CD14-positive monocyte (primary cell): ENCODE results near the gene DIDO1. TPM values are rescaled to one million over a fixed set of nuclear protein-coding genes. Genes with fewer than 3 reads are reported as not detected.

Experiments
- DNase-seq, 3 donors: peaks; one replicate each; pipeline ENCODE4 v3.0.0-alpha.2; 2011 to 2022
- H2AFZ ChIP-seq: 2 replicates; pipeline ENCODE4 v1.6.0; 2012; ENCODE audit warnings: mild to moderate bottlenecking, low read depth, low read length, inconsistent platforms; ENCODE audit not compliant: insufficient read depth, poor library complexity, severe bottlenecking
- H3K27ac ChIP-seq, 2 donors: 1 replicate in 1 of 2; 2 replicates in 1 of 2; pipeline ENCODE4 v1.5.1; 2012 to 2013; ENCODE audit warnings: low read length in 2 of 2, control low read depth in 1 of 2, inconsistent platforms in 1 of 2, low read depth in 1 of 2, mild to moderate bottlenecking in 1 of 2
- H3K27me3 ChIP-seq, 2 donors: one replicate each; pipeline versions ENCODE4 v1.6.0 to v1.6.1; 2011 to 2013; ENCODE audit warnings: low read length in 2 of 2; ENCODE audit not compliant: control insufficient read depth in 2 of 2, insufficient read depth in 2 of 2
- H3K36me3 ChIP-seq, 2 donors: replicated peaks in 1 of 2; 1 replicate in 1 of 2; 2 replicates in 1 of 2; pipeline versions ENCODE4 v1.5.1 to v1.6.1; 2012 to 2013; ENCODE audit warnings: low read length in 2 of 2, control low read depth in 1 of 2, inconsistent platforms in 1 of 2, mild to moderate bottlenecking in 1 of 2; ENCODE audit not compliant: insufficient read depth in 2 of 2, control insufficient read depth in 1 of 2
- H3K4me1 ChIP-seq, 2 donors: 1 replicate in 1 of 2; 2 replicates in 1 of 2; pipeline versions ENCODE4 v1.5.1 to v1.6.1; 2012 to 2013; ENCODE audit warnings: low read length in 2 of 2, control low read depth in 1 of 2, inconsistent platforms in 1 of 2, mild to moderate bottlenecking in 1 of 2, moderate library complexity in 1 of 2; ENCODE audit not compliant: insufficient read depth in 2 of 2, control insufficient read depth in 1 of 2
- H3K4me2 ChIP-seq: replicated peaks from 2 replicates; pipeline ENCODE3; 2012; ENCODE audit warnings: low read length, moderate library complexity, mild to moderate bottlenecking; ENCODE audit not compliant: poor library complexity, severe bottlenecking; ENCODE audit errors: extremely low read depth
- H3K4me3 ChIP-seq, 3 experiments: fragments of 200-600 bp in 1 of 3; sonication (generic) in 1 of 3; replicated peaks in 1 of 3; 1 replicate in 2 of 3; 2 replicates in 1 of 3; pipeline ENCODE4 v1.5.1; 2011 to 2013; ENCODE audit warnings: low read length in 3 of 3, mild to moderate bottlenecking in 3 of 3, control low read depth in 2 of 3, low read depth in 2 of 3, inconsistent platforms in 1 of 3, moderate library complexity in 1 of 3
- H3K79me2 ChIP-seq: 2 replicates; pipeline ENCODE4 v1.6.0; 2012; ENCODE audit warnings: mild to moderate bottlenecking, control low read depth, inconsistent platforms, low read length, moderate library complexity; ENCODE audit not compliant: insufficient read depth
- H3K9ac ChIP-seq: 2 replicates; pipeline ENCODE4 v1.6.0; 2017; ENCODE audit warnings: low read length, mild to moderate bottlenecking; ENCODE audit not compliant: insufficient read depth, poor library complexity, severe bottlenecking
- H3K9me3 ChIP-seq, 2 donors: replicated peaks in 1 of 2; 1 replicate in 1 of 2; 2 replicates in 1 of 2; pipeline versions ENCODE4 v1.5.1 to v1.6.1; 2012 to 2013; ENCODE audit warnings: low read length in 2 of 2, control low read depth in 1 of 2; ENCODE audit not compliant: control insufficient read depth in 1 of 2, insufficient read depth in 1 of 2
- H4K20me1 ChIP-seq: 2 replicates; pipeline ENCODE4 v1.6.0; 2012; ENCODE audit warnings: mild to moderate bottlenecking, low read length, control low read depth, moderate library complexity; ENCODE audit not compliant: insufficient read depth
- H3K27ac Mint-ChIP-seq, 7 donors: one replicate each; pipeline ENCODE4 v1.8.0; 2020; ENCODE audit warnings: mild to moderate bottlenecking in 7 of 7, mixed read lengths in 7 of 7, moderate library complexity in 6 of 7, inconsistent platforms in 2 of 7
- H3K27me3 Mint-ChIP-seq, 3 donors: one replicate each; pipeline ENCODE4 v1.8.0; 2021 to 2022; ENCODE audit warnings: low read depth in 3 of 3, mild to moderate bottlenecking in 3 of 3, mixed read lengths in 3 of 3, moderate library complexity in 3 of 3, inconsistent platforms in 1 of 3
- H3K36me3 Mint-ChIP-seq, 2 donors: one replicate each; pipeline ENCODE4 v1.8.0; 2020; ENCODE audit warnings: mixed read lengths in 2 of 2, inconsistent platforms in 1 of 2, mild to moderate bottlenecking in 1 of 2
- H3K4me1 Mint-ChIP-seq: one replicate; pipeline ENCODE4 v1.8.0; 2020; ENCODE audit warnings: mild to moderate bottlenecking, mixed read lengths
- H3K4me3 Mint-ChIP-seq, 2 donors: one replicate each; pipeline ENCODE4 v1.8.0; 2020; ENCODE audit warnings: mild to moderate bottlenecking in 2 of 2, mixed read lengths in 2 of 2, moderate library complexity in 1 of 2
- H3K9me3 Mint-ChIP-seq, 7 donors: one replicate each; pipeline ENCODE4 v1.8.0; 2020 to 2022; ENCODE audit warnings: mixed read lengths in 7 of 7, mild to moderate bottlenecking in 6 of 7, moderate library complexity in 6 of 7, inconsistent platforms in 2 of 7
- WGBS: methylation state at CpG from one replicate; pipeline ENCODE4 v1.1.5; 2013; ENCODE audit warnings: missing lambda C conversion rate; ENCODE audit not compliant: insufficient coverage; 5-methylcytosine and 5-hydroxymethylcytosine counted together
- intact Hi-C, 2 donors: fragments of 100-400 bp; cut with micrococcal nuclease; formaldehyde crosslinking; loops; one replicate each; pipeline versions ENCODE4 v1.15.0 to v1.15.1; 2023
- polyA plus RNA-seq, 3 donors: library from polyadenylated mRNA; depleted of rRNA in 1 of 3; unstranded in 2 of 3; stranded (reverse) in 1 of 3; fragments of 300-500 nt in 2 of 3; fragments of >200 nt in 1 of 3; fragmentation: Illumina TruSeq in 2 of 3; gene quantifications; 1 replicate in 2 of 3; 2 replicates in 1 of 3; pipeline ENCODE4 v1.2.3, GENCODE V29; 2012 to 2021
- TF ChIP-seq, protein P1 (sequence below): fragments of 200-600 bp; IDR thresholded peaks from one replicate; pipeline ENCODE4 v1.8.0; 2022; ENCODE audit warnings: antibody characterized with exemption, mild to moderate bottlenecking

DIDO1 gene
- polyA plus RNA-seq, 3 donors, result 8.5 to 23.8 (median 12.9) TPM

- TF ChIP-seq, protein P1, sequence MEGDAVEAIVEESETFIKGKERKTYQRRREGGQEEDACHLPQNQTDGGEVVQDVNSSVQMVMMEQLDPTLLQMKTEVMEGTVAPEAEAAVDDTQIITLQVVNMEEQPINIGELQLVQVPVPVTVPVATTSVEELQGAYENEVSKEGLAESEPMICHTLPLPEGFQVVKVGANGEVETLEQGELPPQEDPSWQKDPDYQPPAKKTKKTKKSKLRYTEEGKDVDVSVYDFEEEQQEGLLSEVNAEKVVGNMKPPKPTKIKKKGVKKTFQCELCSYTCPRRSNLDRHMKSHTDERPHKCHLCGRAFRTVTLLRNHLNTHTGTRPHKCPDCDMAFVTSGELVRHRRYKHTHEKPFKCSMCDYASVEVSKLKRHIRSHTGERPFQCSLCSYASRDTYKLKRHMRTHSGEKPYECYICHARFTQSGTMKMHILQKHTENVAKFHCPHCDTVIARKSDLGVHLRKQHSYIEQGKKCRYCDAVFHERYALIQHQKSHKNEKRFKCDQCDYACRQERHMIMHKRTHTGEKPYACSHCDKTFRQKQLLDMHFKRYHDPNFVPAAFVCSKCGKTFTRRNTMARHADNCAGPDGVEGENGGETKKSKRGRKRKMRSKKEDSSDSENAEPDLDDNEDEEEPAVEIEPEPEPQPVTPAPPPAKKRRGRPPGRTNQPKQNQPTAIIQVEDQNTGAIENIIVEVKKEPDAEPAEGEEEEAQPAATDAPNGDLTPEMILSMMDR, result no peak
- Mint-ChIP-seq H3K27me3 (peaks cover 0 to 9% (median 6%) of the 10 kb centered on the region in 3 donors), H3K4me1 (peaks cover 2% of the 10 kb centered on the region), H3K4me3 (no peak overlapping the region), H3K27ac (peak overlapping the region in 2 of 7 donors; percentile 20 to 68), H3K36me3 (peaks cover 25 to 48% of the 10 kb centered on the region in 2 donors), H3K9me3 (peaks cover 0 to 2% (median 0%) of the 10 kb centered on the region in 7 donors)
- H3K27ac ChIP-seq, result no peak overlapping the region
- H3K4me3 ChIP-seq, result no peak overlapping the region
- H2AFZ ChIP-seq, result no peak overlapping the region
- no peak overlapping the region for H3K9ac ChIP-seq
- no peaks in the 10 kb centered on the region for H3K9me3 ChIP-seq
- WGBS, result 95% methylated on average over 45 of the region's 46 CpGs
- H3K4me2 ChIP-seq, result no peak overlapping the region
- no peaks in the 10 kb centered on the region for H3K4me1 ChIP-seq
- H4K20me1 ChIP-seq, result peaks cover 21% of the 10 kb centered on the region
- H3K79me2 ChIP-seq, result no peaks in the 10 kb centered on the region
- no peak for DNase-seq
- intact Hi-C loops, result no loop called here
- peaks cover 34 to 53% of the 10 kb centered on the region in 2 donors for H3K36me3 ChIP-seq
- no peaks in the 10 kb centered on the region for H3K27me3 ChIP-seq
Measured at GRCh38 chr20:62881662-62882395, 44.5 kb downstream of the DIDO1 start.

GRCh38 chr20:62880935-62881661, 45.2 kb downstream of the DIDO1 start:
- H3K4me3 ChIP-seq, result no peak overlapping the region
- H3K9me3 ChIP-seq, result no peaks in the 10 kb centered on the region
- no peaks in the 10 kb centered on the region for H3K27me3 ChIP-seq
- H2AFZ ChIP-seq, result no peak overlapping the region
- H3K27ac Mint-ChIP-seq, result peak overlapping the region in 2 of 7 donors; percentile 20 to 81
- peaks cover 0 to 10% (median 10%) of the 10 kb centered on the region in 3 donors for H3K27me3 Mint-ChIP-seq
- intact Hi-C loops, result no loop called here
- no peak overlapping the region for H3K4me2 ChIP-seq
- peaks cover 18 to 41% of the 10 kb centered on the region in 2 donors for H3K36me3 Mint-ChIP-seq
- 86% methylated on average over 45 of the region's 45 CpGs for WGBS
- no peak overlapping the region for H3K4me3 Mint-ChIP-seq
- H3K36me3 ChIP-seq, result peaks cover 27 to 46% of the 10 kb centered on the region in 2 donors
- H3K27ac ChIP-seq, result no peak overlapping the region
- H3K4me1 ChIP-seq, result no peaks in the 10 kb centered on the region
- peaks cover 2% of the 10 kb centered on the region for H3K4me1 Mint-ChIP-seq
- peaks cover 0 to 2% (median 0%) of the 10 kb centered on the region in 7 donors for H3K9me3 Mint-ChIP-seq
- no peaks in the 10 kb centered on the region for H3K79me2 ChIP-seq
- peaks cover 14% of the 10 kb centered on the region for H4K20me1 ChIP-seq
- H3K9ac ChIP-seq, result no peak overlapping the region
- TF ChIP-seq, protein P1, result no peak
- no peak for DNase-seq
